ENCODE measurements around the gene ACTN4. TPM values are rescaled to one million over a fixed set of nuclear protein-coding genes. Genes with fewer than 3 reads are reported as not detected.

Gene ACTN4
- total RNA-seq, 2 experiments from 2014 or later, result 160 to 171 TPM

DNA sequence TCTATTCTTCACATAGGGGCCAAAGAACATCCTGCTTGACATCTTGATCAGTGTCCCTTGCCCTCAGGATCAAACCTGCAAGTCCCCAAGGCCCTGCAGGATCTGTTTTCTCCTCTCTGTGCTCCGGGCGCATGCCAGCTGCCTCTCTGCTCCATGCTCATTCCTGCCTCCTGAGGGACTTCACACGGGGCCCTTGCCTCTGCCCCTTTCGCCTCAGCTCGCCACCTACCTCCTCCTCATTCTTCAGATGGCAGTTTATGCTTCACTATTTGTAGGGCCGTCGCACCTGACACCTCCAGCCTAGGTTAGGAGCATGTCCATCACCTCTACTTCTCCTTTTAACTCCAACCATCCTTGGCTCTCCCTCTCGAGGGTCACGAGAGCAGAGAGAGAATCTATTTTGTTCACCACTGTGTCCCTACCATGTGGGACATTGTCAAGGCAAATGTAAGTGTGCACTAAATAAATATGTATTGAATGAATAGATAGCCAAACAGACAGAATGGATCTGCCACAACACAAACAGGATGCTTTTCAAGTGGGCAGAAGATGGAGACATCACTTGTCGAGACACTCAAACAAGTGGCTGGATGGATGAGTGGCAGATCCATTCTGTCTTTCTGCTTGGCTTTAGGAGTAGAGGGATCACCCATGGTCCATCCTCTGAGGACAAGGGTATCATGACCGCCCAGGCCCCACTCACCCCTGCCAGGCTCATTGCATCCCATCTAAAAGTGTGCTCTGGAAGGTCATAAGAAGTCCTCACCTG lies 29.6 kb downstream of the ACTN4 start:
- Mint-ChIP-seq H3K4me1 (peaks cover 34% of the 10 kb centered on the region), H3K27ac (peak overlapping the region; percentile 17), H3K4me3 (no peak overlapping the region), H3K27me3 (peaks cover 3% of the 10 kb centered on the region), H3K9me3 (no peaks in the 10 kb centered on the region), H3K36me3 (peaks cover 9% of the 10 kb centered on the region)
- DNase-seq, result no peak

DNA sequence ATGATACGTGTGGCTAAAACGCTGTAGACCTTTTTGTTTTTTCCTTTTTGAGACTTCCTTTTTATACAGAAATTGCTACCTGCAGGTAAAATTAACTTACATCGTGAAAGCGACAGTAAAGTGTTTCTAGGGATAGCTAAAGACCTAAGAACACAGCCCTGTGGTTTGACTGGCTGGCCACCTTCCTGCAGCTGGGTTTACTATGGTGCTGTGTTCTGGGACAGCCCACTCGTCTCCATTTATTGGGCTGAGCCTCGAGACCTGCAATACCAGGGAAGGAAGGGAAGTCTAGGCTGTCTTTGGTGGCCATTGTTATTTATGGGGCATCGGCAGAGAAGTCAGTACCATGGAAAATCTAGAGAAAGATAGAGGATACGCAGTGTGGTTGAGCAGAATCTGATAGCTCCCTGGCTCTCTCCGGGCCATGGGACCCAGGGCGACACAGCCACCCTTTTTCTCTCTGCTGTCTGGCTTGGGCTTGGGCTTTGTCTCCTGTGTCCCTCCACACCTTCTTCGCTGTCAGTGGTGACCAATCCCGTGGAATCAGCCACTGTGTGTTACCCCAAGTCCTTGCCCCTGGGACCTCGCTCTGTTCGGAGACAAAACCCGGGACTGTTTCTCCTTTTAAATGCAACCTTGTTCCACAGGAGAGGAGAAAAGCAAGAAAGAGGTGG lies 30.9 kb downstream of the ACTN4 start:
- DNase-seq, result no peak
- H3K27me3 Mint-ChIP-seq, result peaks cover 3% of the 10 kb centered on the region
- no peak overlapping the region for H3K27ac Mint-ChIP-seq
- peaks cover 36% of the 10 kb centered on the region for H3K4me1 Mint-ChIP-seq
- peaks cover 16% of the 10 kb centered on the region for H3K36me3 Mint-ChIP-seq
- H3K9me3 Mint-ChIP-seq, result no peaks in the 10 kb centered on the region
- H3K4me3 Mint-ChIP-seq, result no peak overlapping the region

GRCh38 chr19:38678891-38679494 lies 31.5 kb downstream of the ACTN4 start:
- peaks cover 16% of the 10 kb centered on the region for H3K36me3 Mint-ChIP-seq
- no peak for DNase-seq
- H3K9me3 Mint-ChIP-seq, result no peaks in the 10 kb centered on the region
- no peak overlapping the region for H3K27ac Mint-ChIP-seq
- peaks cover 41% of the 10 kb centered on the region for H3K4me1 Mint-ChIP-seq
- no peak overlapping the region for H3K4me3 Mint-ChIP-seq
- peaks cover 3% of the 10 kb centered on the region for H3K27me3 Mint-ChIP-seq

GRCh38 chr19:38679839-38680238 lies 32.4 kb downstream of the ACTN4 start:
- DNase-seq, result no peak
- Mint-ChIP-seq H3K4me3 (no peak overlapping the region), H3K27ac (no peak overlapping the region), H3K4me1 (peaks cover 48% of the 10 kb centered on the region), H3K36me3 (peaks cover 16% of the 10 kb centered on the region), H3K27me3 (peaks cover 3% of the 10 kb centered on the region), H3K9me3 (no peaks in the 10 kb centered on the region)

DNA sequence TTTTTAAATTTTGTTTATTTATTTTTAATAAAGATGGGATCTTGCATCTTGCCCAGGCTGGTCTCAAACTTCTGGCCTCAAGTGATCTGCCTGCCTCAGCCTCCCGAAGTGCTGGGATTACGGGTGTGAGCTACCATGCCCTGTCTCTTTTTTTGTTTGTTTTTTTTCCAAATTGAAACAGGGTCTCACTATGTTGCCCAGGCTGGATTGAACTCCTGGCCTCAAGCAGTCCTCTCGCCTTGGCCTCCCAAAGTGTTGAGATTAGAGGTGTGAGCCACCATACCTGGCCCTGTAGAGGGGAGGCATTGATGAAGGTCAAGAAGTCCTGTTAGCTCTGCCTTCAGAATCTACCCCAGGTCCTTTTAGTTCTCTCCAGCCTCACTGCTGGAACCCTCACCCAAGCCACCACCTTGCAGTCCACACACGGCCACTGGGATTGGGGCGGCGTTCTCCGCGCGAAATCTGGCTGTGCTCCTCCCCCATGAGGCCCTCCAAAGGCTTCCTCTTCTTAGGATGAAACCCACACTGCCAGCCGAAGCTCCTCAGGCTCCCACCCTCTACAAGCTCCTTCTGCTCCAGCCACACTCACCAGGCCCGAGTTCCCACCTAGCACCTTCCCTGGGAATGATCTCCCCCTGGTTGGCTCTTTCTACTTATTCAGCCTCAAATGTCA lies 34.9 kb downstream of the ACTN4 start:
- Mint-ChIP-seq H3K9me3 (no peaks in the 10 kb centered on the region), H3K27me3 (peaks cover 3% of the 10 kb centered on the region), H3K27ac (no peak overlapping the region), H3K4me1 (peaks cover 50% of the 10 kb centered on the region), H3K36me3 (peaks cover 16% of the 10 kb centered on the region), H3K4me3 (no peak overlapping the region)
- no peak for DNase-seq

GRCh38 chr19:38682872-38683392 lies 35.5 kb downstream of the ACTN4 start:
- H3K36me3 Mint-ChIP-seq, result peaks cover 16% of the 10 kb centered on the region
- no peak overlapping the region for H3K4me3 Mint-ChIP-seq
- no peak for DNase-seq
- no peaks in the 10 kb centered on the region for H3K9me3 Mint-ChIP-seq
- H3K4me1 Mint-ChIP-seq, result peaks cover 50% of the 10 kb centered on the region
- H3K27ac Mint-ChIP-seq, result no peak overlapping the region
- H3K27me3 Mint-ChIP-seq, result peaks cover 3% of the 10 kb centered on the region

DNA sequence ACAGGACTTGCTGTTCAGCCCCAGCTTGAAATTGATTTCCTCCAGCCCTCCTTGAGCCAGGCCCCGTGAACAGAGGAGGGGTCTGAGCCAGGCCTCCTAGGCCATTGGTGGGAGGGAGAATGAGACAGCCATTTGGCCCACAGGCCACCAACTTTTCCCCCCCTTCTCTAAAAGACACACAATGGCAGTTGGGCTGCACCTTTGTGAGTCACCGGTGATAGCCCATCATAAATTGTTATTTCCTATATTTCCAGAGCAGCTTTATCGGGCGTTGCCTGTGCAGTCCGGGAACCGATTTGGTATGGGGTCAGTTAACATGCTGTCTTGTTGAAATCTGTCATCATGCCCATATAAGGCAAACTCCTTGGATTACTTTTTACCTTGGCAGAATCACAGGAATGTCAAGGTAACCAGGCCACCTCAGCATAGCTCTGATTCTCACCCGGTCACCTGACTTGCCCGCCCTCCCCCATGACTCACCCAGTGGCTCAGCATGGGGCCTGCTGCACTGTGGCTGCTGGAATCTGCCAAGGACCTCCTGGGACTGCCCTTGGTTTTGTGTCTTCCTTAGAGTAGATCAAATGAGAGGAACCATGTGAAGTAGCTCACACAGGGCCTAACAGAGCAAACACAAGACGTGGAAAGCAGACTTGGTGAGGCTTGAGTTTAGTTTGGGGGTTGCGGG lies 36.1 kb downstream of the ACTN4 start:
- Mint-ChIP-seq H3K4me1 (peaks cover 50% of the 10 kb centered on the region), H3K27ac (no peak overlapping the region), H3K36me3 (peaks cover 13% of the 10 kb centered on the region), H3K27me3 (peaks cover 3% of the 10 kb centered on the region), H3K4me3 (no peak overlapping the region), H3K9me3 (no peaks in the 10 kb centered on the region)
- peak; percentile 35 for DNase-seq

DNA sequence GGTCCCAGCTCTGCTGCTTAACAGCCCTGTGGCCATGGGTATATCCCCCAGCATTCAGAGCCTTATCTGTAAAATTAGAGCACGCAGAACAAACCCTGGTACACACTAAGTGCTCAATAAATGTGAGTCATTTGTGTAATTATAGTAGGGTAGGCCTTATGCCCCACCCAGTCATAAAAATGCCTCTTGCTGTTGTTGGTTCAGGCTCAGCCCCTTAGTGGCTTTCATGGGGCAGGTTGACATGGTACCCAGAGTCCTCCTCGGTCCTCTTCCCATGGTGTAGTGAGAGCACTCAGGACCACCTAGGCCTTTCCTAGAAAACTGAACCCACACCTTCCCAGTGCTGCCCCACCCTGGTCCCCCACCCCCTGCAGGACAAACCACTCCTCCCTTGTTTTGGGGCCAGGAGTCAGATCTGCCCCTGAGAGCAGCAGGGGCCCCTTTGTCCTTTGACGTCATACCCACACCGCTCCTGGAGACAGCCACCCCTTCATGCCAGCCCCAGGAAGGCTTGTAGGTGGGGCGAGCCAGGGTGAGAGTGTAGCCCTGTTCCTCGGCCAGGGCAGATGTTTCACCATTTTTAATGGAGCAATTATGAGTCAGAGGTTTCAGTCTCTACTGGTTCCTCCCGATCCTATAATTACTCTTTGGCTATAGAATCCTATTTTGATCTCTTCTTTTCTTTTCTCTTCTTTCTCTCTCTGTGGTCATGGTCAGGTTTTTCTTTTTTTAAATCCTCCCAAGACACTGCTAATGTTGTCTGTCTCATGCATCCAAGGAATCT lies 36.8 kb downstream of the ACTN4 start:
- H3K4me3 Mint-ChIP-seq, result no peak overlapping the region
- H3K27me3 Mint-ChIP-seq, result peaks cover 3% of the 10 kb centered on the region
- peaks cover 13% of the 10 kb centered on the region for H3K36me3 Mint-ChIP-seq
- H3K9me3 Mint-ChIP-seq, result no peaks in the 10 kb centered on the region
- no peak for DNase-seq
- H3K4me1 Mint-ChIP-seq, result peaks cover 50% of the 10 kb centered on the region
- no peak overlapping the region for H3K27ac Mint-ChIP-seq

DNA sequence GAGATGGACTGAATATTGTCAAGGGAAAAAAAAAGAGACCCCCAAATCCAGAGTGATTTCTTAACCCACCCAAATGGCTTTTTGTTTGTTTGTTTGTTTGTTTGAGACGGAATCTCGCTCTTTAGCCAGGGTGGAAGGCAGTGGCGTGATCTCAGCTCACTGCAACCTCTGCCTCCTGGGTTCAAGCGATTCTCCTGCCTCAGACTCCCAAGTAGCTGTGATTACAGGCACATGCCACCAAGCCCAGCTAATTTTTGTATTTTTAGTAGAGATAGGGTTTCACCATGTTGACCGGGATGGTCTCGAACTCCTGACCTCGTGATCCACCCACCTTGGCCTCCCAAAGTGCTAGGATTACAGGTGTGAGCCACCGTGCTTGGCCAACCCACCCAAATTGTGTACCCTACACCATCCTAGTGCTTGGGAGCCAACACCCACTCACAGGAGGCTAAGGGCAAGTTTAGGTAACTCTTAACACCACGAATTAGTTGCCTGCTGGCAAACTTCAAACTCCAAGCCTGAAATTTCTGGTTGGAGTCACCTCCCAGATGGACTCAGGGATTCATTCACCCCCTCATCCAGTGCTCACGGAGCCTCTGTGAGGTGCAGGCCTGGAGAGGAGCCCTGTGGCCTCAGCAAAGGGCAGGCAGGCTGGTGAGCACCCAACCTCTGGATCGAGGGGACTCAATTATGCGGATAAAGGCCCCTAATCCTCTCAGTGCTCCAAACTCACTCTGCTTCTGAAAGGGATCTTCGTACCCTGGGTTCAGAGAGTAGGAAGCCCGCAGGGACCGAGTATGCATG lies 37.6 kb downstream of the ACTN4 start:
- H3K9me3 Mint-ChIP-seq, result no peaks in the 10 kb centered on the region
- peaks cover 47% of the 10 kb centered on the region for H3K4me1 Mint-ChIP-seq
- DNase-seq, result no peak
- H3K4me3 Mint-ChIP-seq, result no peak overlapping the region
- peaks cover 13% of the 10 kb centered on the region for H3K36me3 Mint-ChIP-seq
- no peak overlapping the region for H3K27ac Mint-ChIP-seq
- H3K27me3 Mint-ChIP-seq, result peaks cover 3% of the 10 kb centered on the region

- Mint-ChIP-seq H3K9me3 (no peaks in the 10 kb centered on the region), H3K4me1 (peaks cover 43% of the 10 kb centered on the region), H3K36me3 (peaks cover 11% of the 10 kb centered on the region), H3K27me3 (peaks cover 3% of the 10 kb centered on the region), H3K27ac (peak overlapping the region; percentile 56), H3K4me3 (no peak overlapping the region)
- DNase-seq, result no peak
Observed at GRCh38 chr19:38685666-38686529, 38.4 kb downstream of the ACTN4 start.

- peak; percentile 46 for DNase-seq
- Mint-ChIP-seq H3K4me1 (peaks cover 38% of the 10 kb centered on the region), H3K36me3 (peaks cover 11% of the 10 kb centered on the region), H3K4me3 (no peak overlapping the region), H3K27ac (peak overlapping the region; percentile 56), H3K27me3 (no peaks in the 10 kb centered on the region), H3K9me3 (no peaks in the 10 kb centered on the region)
Observed at GRCh38 chr19:38686530-38686888, 39.1 kb downstream of the ACTN4 start.

- Mint-ChIP-seq H3K4me3 (no peak overlapping the region), H3K36me3 (peaks cover 4% of the 10 kb centered on the region), H3K9me3 (no peaks in the 10 kb centered on the region), H3K4me1 (peaks cover 36% of the 10 kb centered on the region), H3K27me3 (no peaks in the 10 kb centered on the region), H3K27ac (no peak overlapping the region)
- DNase-seq, result no peak
Observed at GRCh38 chr19:38687837-38688378, 40.5 kb downstream of the ACTN4 start.
